Muscle layer of duodenum (tissue), 2 donors: Measurements from ENCODE around the gene GDPD5.

Experiments
- H3K27ac ChIP-seq: one replicate; pipeline ENCODE4 v1.7.0; 2013; ENCODE audit warnings: mild to moderate bottlenecking, low read length
- H3K27me3 ChIP-seq: one replicate; pipeline ENCODE4 v1.7.0; 2013; ENCODE audit warnings: low read depth, mild to moderate bottlenecking, control low read depth, low read length
- H3K36me3 ChIP-seq, 2 donors: one replicate each; pipeline ENCODE4 v1.7.0; 2013; ENCODE audit warnings: low read length in 2 of 2, control low read depth in 1 of 2, mild to moderate bottlenecking in 1 of 2; ENCODE audit not compliant: insufficient read depth in 2 of 2, control insufficient read depth in 1 of 2
- H3K4me1 ChIP-seq, 2 donors: one replicate each; pipeline ENCODE4 v1.7.0; 2013; ENCODE audit warnings: low read length in 2 of 2, mild to moderate bottlenecking in 2 of 2, control low read depth in 1 of 2, moderate library complexity in 1 of 2; ENCODE audit not compliant: insufficient read depth in 2 of 2, control insufficient read depth in 1 of 2
- H3K4me3 ChIP-seq, 2 donors: one replicate each; pipeline ENCODE4 v1.7.0; 2013; ENCODE audit warnings: low read length in 2 of 2, low read depth in 1 of 2, mild to moderate bottlenecking in 1 of 2
- H3K9me3 ChIP-seq, 2 donors: one replicate each; pipeline ENCODE4 v1.7.0; 2013; ENCODE audit warnings: low read length in 2 of 2, control low read depth in 1 of 2, mild to moderate bottlenecking in 1 of 2; ENCODE audit not compliant: control insufficient read depth in 1 of 2
- donor health status: healthy.

Gene GDPD5

GRCh38 chr11:75555079-75555811 is 29.5 kb upstream of the GDPD5 start:
- Histone ChIP-seq H3K4me3 (peak overlapping the region; percentile 28 to 29), H3K36me3 (no peaks in the 10 kb centered on the region), H3K27ac (peak overlapping the region; percentile 84), H3K4me1 (peaks cover 24 to 60% of the 10 kb centered on the region in 2 donors), H3K27me3 (no peaks in the 10 kb centered on the region), H3K9me3 (no peaks in the 10 kb centered on the region)

GRCh38 chr11:75554258-75555022 is 28.7 kb upstream of the GDPD5 start:
- Histone ChIP-seq H3K36me3 (no peaks in the 10 kb centered on the region), H3K4me1 (peaks cover 21 to 53% of the 10 kb centered on the region in 2 donors), H3K27ac (peak overlapping the region; percentile 84), H3K4me3 (peak overlapping the region; percentile 28 to 29), H3K9me3 (no peaks in the 10 kb centered on the region), H3K27me3 (no peaks in the 10 kb centered on the region)

- Histone ChIP-seq H3K27ac (peak overlapping the region; percentile 80), H3K27me3 (no peaks in the 10 kb centered on the region), H3K4me1 (peaks cover 15 to 47% of the 10 kb centered on the region in 2 donors), H3K4me3 (peak overlapping the region in 1 of 2 donors; percentile 29), H3K36me3 (no peaks in the 10 kb centered on the region), H3K9me3 (no peaks in the 10 kb centered on the region)
Measured at GRCh38 chr11:75553889-75554257, 28.1 kb upstream of the GDPD5 start.

- Histone ChIP-seq H3K4me1 (peaks cover 12 to 40% of the 10 kb centered on the region in 2 donors), H3K27me3 (no peaks in the 10 kb centered on the region), H3K36me3 (no peaks in the 10 kb centered on the region), H3K9me3 (no peaks in the 10 kb centered on the region), H3K4me3 (no peak overlapping the region), H3K27ac (peak overlapping the region; percentile 80)
Measured at GRCh38 chr11:75553182-75553581, 27.4 kb upstream of the GDPD5 start.

- peaks cover 5 to 20% of the 10 kb centered on the region in 2 donors for H3K4me1 ChIP-seq
- no peak overlapping the region for H3K4me3 ChIP-seq
- H3K36me3 ChIP-seq, result no peaks in the 10 kb centered on the region
- H3K9me3 ChIP-seq, result no peaks in the 10 kb centered on the region
- H3K27me3 ChIP-seq, result no peaks in the 10 kb centered on the region
- H3K27ac ChIP-seq, result no peak overlapping the region
Measured at GRCh38 chr11:75549370-75549958, 23.7 kb upstream of the GDPD5 start.

GRCh38 chr11:75548595-75549272 is 23.0 kb upstream of the GDPD5 start:
- H3K27ac ChIP-seq, result no peak overlapping the region
- peaks cover under 1 to 13% of the 10 kb centered on the region in 2 donors for H3K4me1 ChIP-seq
- no peaks in the 10 kb centered on the region for H3K27me3 ChIP-seq
- no peaks in the 10 kb centered on the region for H3K36me3 ChIP-seq
- no peaks in the 10 kb centered on the region for H3K9me3 ChIP-seq
- H3K4me3 ChIP-seq, result no peak overlapping the region

- H3K9me3 ChIP-seq, result no peaks in the 10 kb centered on the region
- H3K27ac ChIP-seq, result no peak overlapping the region
- H3K27me3 ChIP-seq, result no peaks in the 10 kb centered on the region
- H3K4me3 ChIP-seq, result peak overlapping the region in 1 of 2 donors; percentile 15
- H3K36me3 ChIP-seq, result no peaks in the 10 kb centered on the region
- H3K4me1 ChIP-seq, result peaks cover 0 to 6% of the 10 kb centered on the region in 2 donors
Measured at GRCh38 chr11:75547617-75548058, 21.9 kb upstream of the GDPD5 start.

- Histone ChIP-seq H3K36me3 (no peaks in the 10 kb centered on the region), H3K27me3 (no peaks in the 10 kb centered on the region), H3K9me3 (no peaks in the 10 kb centered on the region), H3K27ac (no peak overlapping the region), H3K4me1 (peaks cover 0 to 6% of the 10 kb centered on the region in 2 donors), H3K4me3 (no peak overlapping the region)
Measured at GRCh38 chr11:75547177-75547576, 21.4 kb upstream of the GDPD5 start.

- Histone ChIP-seq H3K4me1 (peaks cover 0 to 6% of the 10 kb centered on the region in 2 donors), H3K36me3 (no peaks in the 10 kb centered on the region), H3K9me3 (no peaks in the 10 kb centered on the region), H3K27me3 (no peaks in the 10 kb centered on the region), H3K27ac (no peak overlapping the region), H3K4me3 (no peak overlapping the region)
Measured at GRCh38 chr11:75543806-75544205, 18.1 kb upstream of the GDPD5 start.

GRCh38 chr11:75542088-75542438 is 16.3 kb upstream of the GDPD5 start:
- no peaks in the 10 kb centered on the region for H3K4me1 ChIP-seq
- no peaks in the 10 kb centered on the region for H3K36me3 ChIP-seq
- H3K27me3 ChIP-seq, result no peaks in the 10 kb centered on the region
- no peaks in the 10 kb centered on the region for H3K9me3 ChIP-seq
- H3K27ac ChIP-seq, result no peak overlapping the region
- no peak overlapping the region for H3K4me3 ChIP-seq
